Uterus (tissue), 4 donors: ENCODE results near the gene SLAIN2. TPM values are rescaled to one million over a fixed set of nuclear protein-coding genes. Genes with fewer than 3 reads are reported as not detected.
"Not testable (repeated sequence)": the region's sequence is repeated elsewhere in the genome, so short reads cannot be mapped to it uniquely, and the experiment has no call there.

Experiments
- DNase-seq, 2 donors: peaks; one replicate each; pipeline ENCODE4 v3.0.0-alpha.2; 2019 to 2020
- H3K27ac ChIP-seq, 2 donors: fragments of 200-600 bp; sonication (generic); 1 replicate in 1 of 2; 2 replicates in 1 of 2; pipeline ENCODE4 v1.5.1; 2016 to 2018
- H3K27me3 ChIP-seq, 2 donors: fragments of 200-600 bp; sonication (generic); one replicate each; pipeline ENCODE4 v1.5.1; 2018 to 2019; ENCODE audit warnings: control low read depth in 1 of 2
- H3K36me3 ChIP-seq, 2 donors: fragments of 200-600 bp; sonication (generic); one replicate each; pipeline ENCODE4 v1.5.1; 2019; ENCODE audit warnings: control low read depth in 1 of 2
- H3K4me1 ChIP-seq, 2 donors: fragments of 200-600 bp; sonication (generic); one replicate each; pipeline ENCODE4 v1.5.1; 2018 to 2019; ENCODE audit warnings: control low read depth in 1 of 2
- H3K4me3 ChIP-seq, 2 donors: fragments of 200-600 bp; sonication (generic); 1 replicate in 1 of 2; 2 replicates in 1 of 2; pipeline ENCODE4 v1.5.1; 2018 to 2019; ENCODE audit warnings: mild to moderate bottlenecking in 1 of 2
- H3K9me3 ChIP-seq, 2 donors: fragments of 200-600 bp; sonication (generic); one replicate each; pipeline ENCODE4 v1.5.1; 2019; ENCODE audit warnings: control low read depth in 1 of 2
- POLR2A ChIP-seq, 2 donors: fragments of 450-650 bp; IDR thresholded peaks; one replicate each; pipeline ENCODE4 v1.6.1; 2016; ENCODE audit warnings: antibody characterized with exemption in 2 of 2, mild to moderate bottlenecking in 1 of 2, moderate library complexity in 1 of 2
- intact Hi-C: fragments of 100-400 bp; cut with DNase I; formaldehyde crosslinking; loops from one replicate; pipeline ENCODE4 v1.15.1; 2023; ENCODE audit warnings: low total_unique reads
- total RNA-seq, 4 donors: library from RNA; depleted of rRNA in 3 of 4; stranded (reverse); fragments of >200 nt in 3 of 4; gene quantifications; one replicate each; pipeline versions ENCODE4 v1.1.0 to v1.2.4, GENCODE V29; 2014 to 2023
- TF ChIP-seq, protein P1 (sequence below), 4 experiments: fragments of 200-600 bp in 2 of 4; fragments of 450-650 bp in 2 of 4; sonication (generic) in 2 of 4; IDR thresholded peaks; one replicate each; pipeline ENCODE4 v1.5.1; 2016 to 2019; ENCODE audit warnings: antibody characterized with exemption in 4 of 4, mild to moderate bottlenecking in 2 of 4, moderate library complexity in 1 of 4
- donor health status: DM: yes; HTN: yes; CAD: no.

The SLAIN2 gene
- total RNA-seq, 4 donors from 2014 or later, result 20.0 to 120 (median 62.0) TPM

DNA sequence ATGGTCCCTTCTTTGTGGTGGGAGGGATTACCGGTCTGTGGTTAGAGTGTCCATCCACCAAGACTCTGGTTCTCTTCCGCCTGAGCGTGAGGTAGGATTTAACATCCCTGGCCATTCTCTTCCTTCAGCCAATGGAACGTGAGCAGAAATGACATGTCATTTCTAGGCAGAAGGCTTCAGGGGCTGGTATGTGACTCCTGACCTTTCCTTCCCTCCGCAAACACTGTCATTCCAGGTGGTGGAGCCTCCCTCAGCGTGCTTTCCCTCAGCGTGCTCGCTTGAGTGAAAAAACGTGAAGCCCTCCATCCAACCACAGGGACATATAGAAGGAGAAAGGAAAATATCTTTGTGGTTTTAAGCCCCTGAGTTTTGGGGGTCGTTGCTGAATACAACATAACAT lies 107.8 kb downstream of the SLAIN2 start:
- Histone ChIP-seq H3K4me3 (no peak overlapping the region), H3K36me3 (no peaks in the 10 kb centered on the region), H3K27me3 (no peaks in the 10 kb centered on the region), H3K4me1 (no peaks in the 10 kb centered on the region), H3K27ac (no peak overlapping the region), H3K9me3 (no peaks in the 10 kb centered on the region)
- intact Hi-C loops, result no loop called here
- no peak for DNase-seq
- TF ChIP-seq POLR2A (IDR thresholded peaks at IDR 0.05), result no peak
- TF ChIP-seq, protein P1, sequence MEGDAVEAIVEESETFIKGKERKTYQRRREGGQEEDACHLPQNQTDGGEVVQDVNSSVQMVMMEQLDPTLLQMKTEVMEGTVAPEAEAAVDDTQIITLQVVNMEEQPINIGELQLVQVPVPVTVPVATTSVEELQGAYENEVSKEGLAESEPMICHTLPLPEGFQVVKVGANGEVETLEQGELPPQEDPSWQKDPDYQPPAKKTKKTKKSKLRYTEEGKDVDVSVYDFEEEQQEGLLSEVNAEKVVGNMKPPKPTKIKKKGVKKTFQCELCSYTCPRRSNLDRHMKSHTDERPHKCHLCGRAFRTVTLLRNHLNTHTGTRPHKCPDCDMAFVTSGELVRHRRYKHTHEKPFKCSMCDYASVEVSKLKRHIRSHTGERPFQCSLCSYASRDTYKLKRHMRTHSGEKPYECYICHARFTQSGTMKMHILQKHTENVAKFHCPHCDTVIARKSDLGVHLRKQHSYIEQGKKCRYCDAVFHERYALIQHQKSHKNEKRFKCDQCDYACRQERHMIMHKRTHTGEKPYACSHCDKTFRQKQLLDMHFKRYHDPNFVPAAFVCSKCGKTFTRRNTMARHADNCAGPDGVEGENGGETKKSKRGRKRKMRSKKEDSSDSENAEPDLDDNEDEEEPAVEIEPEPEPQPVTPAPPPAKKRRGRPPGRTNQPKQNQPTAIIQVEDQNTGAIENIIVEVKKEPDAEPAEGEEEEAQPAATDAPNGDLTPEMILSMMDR (IDR thresholded peaks at IDR 0.05), result no peak

DNA sequence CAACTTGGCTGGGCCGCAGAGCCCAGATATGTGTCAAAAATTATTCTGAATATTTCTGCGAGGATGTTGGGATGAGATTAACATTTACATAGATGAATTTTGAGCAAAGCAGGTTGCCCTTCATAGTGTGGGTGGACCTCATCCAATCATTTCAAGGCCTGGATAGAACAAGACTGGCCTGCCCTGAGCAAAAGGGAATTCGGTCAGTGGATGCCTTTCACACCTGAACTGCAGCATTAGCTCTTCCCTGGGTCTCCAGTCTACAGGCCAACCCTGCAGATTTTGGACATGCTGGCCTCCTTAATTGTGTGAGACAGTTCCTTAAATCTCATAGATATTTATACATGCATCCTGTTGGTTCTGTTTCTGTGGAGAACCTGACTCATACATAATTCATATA lies 109.4 kb downstream of the SLAIN2 start:
- intact Hi-C loops, result no loop called here
- Histone ChIP-seq H3K36me3 (no peaks in the 10 kb centered on the region), H3K27ac (no peak overlapping the region), H3K4me1 (no peaks in the 10 kb centered on the region), H3K4me3 (no peak overlapping the region), H3K27me3 (no peaks in the 10 kb centered on the region), H3K9me3 (no peaks in the 10 kb centered on the region)
- DNase-seq, result no peak
- no peak for TF ChIP-seq POLR2A (IDR thresholded peaks at IDR 0.05)
- TF ChIP-seq, protein P1 (IDR thresholded peaks at IDR 0.05), result no peak

DNA sequence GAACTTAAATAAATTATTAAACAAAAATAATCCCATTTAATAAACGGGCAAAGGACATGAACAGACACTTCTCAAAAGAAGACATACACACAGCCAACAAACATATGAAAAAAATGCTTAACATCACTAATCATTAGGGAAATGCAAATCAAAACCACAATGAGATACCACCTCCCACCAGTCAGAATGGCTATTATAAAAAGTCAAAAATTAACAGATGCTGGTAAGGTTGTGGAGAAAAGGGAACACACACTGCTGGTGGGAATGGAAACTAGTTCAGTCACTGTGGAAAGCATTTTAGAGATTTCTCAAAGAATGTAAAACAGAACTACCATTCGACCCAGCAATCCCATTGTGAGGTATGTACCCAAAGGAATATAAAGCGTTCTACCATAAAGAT lies 110.3 kb downstream of the SLAIN2 start:
- intact Hi-C loops, H3K27ac ChIP-seq, DNase-seq, H3K36me3 ChIP-seq, H3K27me3 ChIP-seq, H3K9me3 ChIP-seq, H3K4me3 ChIP-seq, H3K4me1 ChIP-seq: not testable (repeated sequence)

DNA sequence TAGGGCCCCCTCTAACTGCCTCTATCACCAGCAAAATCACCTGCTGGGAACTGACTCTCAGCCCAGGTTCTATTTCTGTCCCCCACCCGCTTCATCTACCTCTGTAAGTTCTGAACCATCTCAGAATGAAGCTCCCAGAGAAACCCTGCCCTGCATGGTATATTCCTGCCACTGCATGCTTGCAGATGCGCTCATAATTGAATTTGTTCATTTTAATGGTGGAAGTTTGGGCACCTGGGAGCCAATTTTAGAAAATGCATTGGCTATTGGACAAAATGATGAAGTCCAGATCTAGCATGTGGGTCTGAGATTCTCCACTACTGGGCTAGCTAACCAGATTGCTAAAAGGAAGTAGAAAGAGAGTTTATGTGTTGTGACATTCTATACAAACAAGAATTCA lies 113.3 kb downstream of the SLAIN2 start:
- Histone ChIP-seq H3K27ac (no peak overlapping the region), H3K4me3 (no peak overlapping the region), H3K9me3 (no peaks in the 10 kb centered on the region), H3K27me3 (no peaks in the 10 kb centered on the region), H3K4me1 (no peaks in the 10 kb centered on the region), H3K36me3 (no peaks in the 10 kb centered on the region)
- intact Hi-C loops, result no loop called here
- TF ChIP-seq POLR2A (IDR thresholded peaks at IDR 0.05), result no peak
- TF ChIP-seq, protein P1 (IDR thresholded peaks at IDR 0.05), result no peak
- DNase-seq, result no peak

DNA sequence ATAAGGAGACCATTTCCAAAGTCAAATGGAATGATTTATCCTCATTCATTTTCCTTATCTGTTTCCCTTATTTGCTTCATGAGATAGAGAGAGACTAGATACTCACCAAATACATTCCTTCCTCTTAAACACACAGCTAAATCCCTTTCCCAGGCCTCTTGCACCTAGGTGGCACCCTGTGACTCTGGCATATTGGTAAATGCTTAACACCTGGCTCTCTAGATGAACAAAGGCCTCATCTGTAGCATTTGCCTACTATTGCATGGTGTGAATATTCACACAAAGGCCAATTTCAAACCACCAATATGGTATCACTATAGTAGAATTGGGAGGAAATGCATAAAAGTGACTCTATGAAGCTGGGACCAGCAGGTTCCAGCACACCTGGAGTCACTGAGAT lies 119.7 kb downstream of the SLAIN2 start:
- no peaks in the 10 kb centered on the region for H3K36me3 ChIP-seq
- DNase-seq, result no peak

More for the DNA sequence above, 119.7 kb downstream of the SLAIN2 start:
- Histone ChIP-seq H3K27me3 (no peaks in the 10 kb centered on the region), H3K4me1 (no peaks in the 10 kb centered on the region), H3K4me3 (no peak overlapping the region), H3K27ac (no peak overlapping the region), H3K9me3 (no peaks in the 10 kb centered on the region)
- intact Hi-C loops, result no loop called here
- TF ChIP-seq POLR2A (IDR thresholded peaks at IDR 0.05), result no peak
- TF ChIP-seq, protein P1 (IDR thresholded peaks at IDR 0.05), result no peak
